CD4-positive, alpha-beta T cell (primary cell): ENCODE data around the gene XYLT1. TPM values are rescaled to one million over a fixed set of nuclear protein-coding genes. Genes with fewer than 3 reads are reported as not detected.

Source experiments
- ATAC-seq: fragments of 200-7000 bp; cut with Tn5 transposase; one replicate; pipeline ENCODE4 v1.10.0; 2022; ENCODE audit warnings: mild to moderate bottlenecking; ENCODE audit not compliant: poor library complexity
- CTCF ChIA-PET: fragments of 350-600 bp; sonication (Branson Sonifier 250); formaldehyde crosslinking; loops from one replicate; lab custom pipeline; 2021; ENCODE audit warnings: antibody characterized with exemption, inconsistent platforms; lab: Charles Lee
- POLR2A ChIA-PET: fragments of 350-600 bp; sonication (Branson Sonifier 250); formaldehyde crosslinking; loops from one replicate; lab custom pipeline; 2021; ENCODE audit warnings: antibody characterized with exemption, inconsistent platforms; lab: Charles Lee
- DNase-seq, 14 experiments: peaks; one replicate each; pipeline ENCODE4 v3.0.0-alpha.2; 2013 to 2020; ENCODE audit warnings: mixed read lengths in 2 of 14
- H3K27ac ChIP-seq, 2 donors: one replicate each; pipeline versions ENCODE4 v1.5.1 to v1.7.0; 2013; ENCODE audit warnings: low read length in 2 of 2, low read depth in 1 of 2, mild to moderate bottlenecking in 1 of 2
- H3K27me3 ChIP-seq, 2 experiments: 1 replicate in 1 of 2; 2 replicates in 1 of 2; pipeline versions ENCODE4 v1.6.1 to v1.7.0; 2013; ENCODE audit warnings: low read length in 2 of 2, control low read depth in 1 of 2, mild to moderate bottlenecking in 1 of 2, moderate library complexity in 1 of 2; ENCODE audit not compliant: insufficient read depth in 2 of 2, control insufficient read depth in 1 of 2
- H3K36me3 ChIP-seq: one replicate; pipeline ENCODE4 v1.6.1; 2013; ENCODE audit warnings: low read length, control low read depth; ENCODE audit not compliant: insufficient read depth
- H3K4me1 ChIP-seq: one replicate; pipeline ENCODE4 v1.6.1; 2013; ENCODE audit warnings: low read length, control low read depth; ENCODE audit not compliant: insufficient read depth
- H3K4me3 ChIP-seq: one replicate; pipeline ENCODE4 v1.5.1; 2013; ENCODE audit warnings: mild to moderate bottlenecking, low read length, moderate library complexity
- H3K9me3 ChIP-seq, 2 experiments: 1 replicate in 1 of 2; 2 replicates in 1 of 2; pipeline versions ENCODE4 v1.6.1 to v1.7.0; 2013; ENCODE audit warnings: low read length in 2 of 2, mild to moderate bottlenecking in 2 of 2, control low read depth in 1 of 2, moderate library complexity in 1 of 2; ENCODE audit not compliant: control insufficient read depth in 1 of 2, insufficient read depth in 1 of 2
- H3K27ac Mint-ChIP-seq: one replicate; pipeline ENCODE4 v1.8.0; 2020; ENCODE audit warnings: mixed read lengths
- H3K27me3 Mint-ChIP-seq: one replicate; pipeline ENCODE4 v1.8.0; 2021; ENCODE audit warnings: mixed read lengths
- H3K36me3 Mint-ChIP-seq: one replicate; pipeline ENCODE4 v1.8.0; 2021; ENCODE audit warnings: low read depth, mixed read lengths
- H3K4me1 Mint-ChIP-seq: one replicate; pipeline ENCODE4 v1.8.0; 2021; ENCODE audit warnings: low read depth, mixed read lengths
- H3K4me3 Mint-ChIP-seq: one replicate; pipeline ENCODE4 v1.8.0; 2020; ENCODE audit warnings: mild to moderate bottlenecking, mixed read lengths
- H3K9me3 Mint-ChIP-seq: one replicate; pipeline ENCODE4 v1.8.0; 2020; ENCODE audit warnings: mixed read lengths
- intact Hi-C, 2 experiments: fragments of 100-400 bp; cut with DNase I in 1 of 2; cut with micrococcal nuclease in 1 of 2; formaldehyde crosslinking; loops; one replicate each; pipeline versions ENCODE4 v1.15.1 to v1.9.0; 2023 to 2025; cut with DNase I, micrococcal nuclease
- total RNA-seq, 174 experiments: library from RNA in 2 of 174; stranded (reverse) in 2 of 174; gene quantifications; one replicate each; pipeline ENCODE4 v1.2.3 and lab custom pipeline; 2021 to 2026
- TF ChIP-seq, protein P1 (sequence below): fragments of 200-600 bp; IDR thresholded peaks from one replicate; pipeline ENCODE4 v1.8.0; 2022; ENCODE audit warnings: antibody characterized with exemption, mild to moderate bottlenecking

XYLT1 gene
- total RNA-seq, 2 experiments from 2014 or later: 26.0 to 27.1 TPM

DNA sequence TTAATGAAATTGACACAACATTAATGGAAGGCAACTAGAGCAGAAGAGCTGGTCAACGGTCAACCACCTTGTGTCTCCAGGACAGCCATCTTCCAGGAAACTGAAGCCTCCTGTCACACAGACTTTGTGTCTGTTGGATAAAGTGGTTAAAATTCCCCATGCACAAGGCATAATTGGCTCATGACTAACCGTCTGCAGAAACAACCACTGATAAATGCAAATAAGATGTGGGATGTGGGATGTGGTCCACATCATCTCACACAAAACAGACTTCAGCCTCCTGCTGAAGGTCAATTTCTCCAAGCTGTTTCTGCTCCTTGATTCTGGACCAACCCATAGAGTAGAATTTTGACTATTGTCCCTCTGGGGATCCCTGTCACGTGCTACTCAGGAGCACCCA lies 26.9 kb upstream of the XYLT1 start:
- intact Hi-C loops: no loop called here
- DNase-seq: no peak
- Mint-ChIP-seq H3K36me3 (no peaks in the 10 kb centered on the region), H3K27me3 (peaks cover 12% of the 10 kb centered on the region), H3K9me3 (no peaks in the 10 kb centered on the region), H3K4me1 (no peaks in the 10 kb centered on the region), H3K4me3 (no peak overlapping the region), H3K27ac (no peak overlapping the region)
- Histone ChIP-seq H3K27ac (no peak overlapping the region), H3K9me3 (no peaks in the 10 kb centered on the region), H3K4me1 (no peaks in the 10 kb centered on the region), H3K27me3 (no peaks in the 10 kb centered on the region), H3K36me3 (no peaks in the 10 kb centered on the region), H3K4me3 (no peak overlapping the region)
- ChIA-PET POLR2A (no interaction called here), CTCF (no interaction called here)
- TF ChIP-seq, protein P1, sequence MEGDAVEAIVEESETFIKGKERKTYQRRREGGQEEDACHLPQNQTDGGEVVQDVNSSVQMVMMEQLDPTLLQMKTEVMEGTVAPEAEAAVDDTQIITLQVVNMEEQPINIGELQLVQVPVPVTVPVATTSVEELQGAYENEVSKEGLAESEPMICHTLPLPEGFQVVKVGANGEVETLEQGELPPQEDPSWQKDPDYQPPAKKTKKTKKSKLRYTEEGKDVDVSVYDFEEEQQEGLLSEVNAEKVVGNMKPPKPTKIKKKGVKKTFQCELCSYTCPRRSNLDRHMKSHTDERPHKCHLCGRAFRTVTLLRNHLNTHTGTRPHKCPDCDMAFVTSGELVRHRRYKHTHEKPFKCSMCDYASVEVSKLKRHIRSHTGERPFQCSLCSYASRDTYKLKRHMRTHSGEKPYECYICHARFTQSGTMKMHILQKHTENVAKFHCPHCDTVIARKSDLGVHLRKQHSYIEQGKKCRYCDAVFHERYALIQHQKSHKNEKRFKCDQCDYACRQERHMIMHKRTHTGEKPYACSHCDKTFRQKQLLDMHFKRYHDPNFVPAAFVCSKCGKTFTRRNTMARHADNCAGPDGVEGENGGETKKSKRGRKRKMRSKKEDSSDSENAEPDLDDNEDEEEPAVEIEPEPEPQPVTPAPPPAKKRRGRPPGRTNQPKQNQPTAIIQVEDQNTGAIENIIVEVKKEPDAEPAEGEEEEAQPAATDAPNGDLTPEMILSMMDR: no peak
- no peak for ATAC-seq

DNA sequence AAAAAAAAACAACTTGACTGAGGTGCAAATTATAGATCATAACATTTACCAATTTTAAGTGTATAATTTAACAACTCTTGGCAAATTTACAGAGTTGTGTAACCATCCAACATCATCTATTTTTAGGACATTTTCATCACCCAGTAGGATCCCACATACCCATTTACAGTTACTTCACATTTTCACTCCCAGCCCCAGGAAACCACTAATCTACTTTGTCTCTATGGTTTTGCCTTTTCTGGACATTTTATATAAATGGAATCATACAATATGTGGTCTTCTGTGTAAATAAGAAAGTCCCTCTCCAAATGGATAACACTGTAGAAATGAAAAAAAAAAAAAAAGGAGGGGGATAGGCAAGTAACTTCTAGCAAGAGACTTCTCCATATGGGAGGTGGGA lies 26.1 kb upstream of the XYLT1 start:
- Histone ChIP-seq H3K27me3 (no peaks in the 10 kb centered on the region), H3K27ac (no peak overlapping the region), H3K36me3 (no peaks in the 10 kb centered on the region), H3K4me1 (no peaks in the 10 kb centered on the region), H3K9me3 (no peaks in the 10 kb centered on the region), H3K4me3 (no peak overlapping the region)
- POLR2A ChIA-PET: no interaction called here
- Mint-ChIP-seq H3K36me3 (no peaks in the 10 kb centered on the region), H3K4me1 (no peaks in the 10 kb centered on the region), H3K27ac (no peak overlapping the region), H3K4me3 (no peak overlapping the region), H3K9me3 (no peaks in the 10 kb centered on the region), H3K27me3 (peaks cover 12% of the 10 kb centered on the region)
- ATAC-seq (no peak), DNase-seq (no peak)
- intact Hi-C loops: no loop called here
- CTCF ChIA-PET: no interaction called here
- TF ChIP-seq, protein P1: no peak

DNA sequence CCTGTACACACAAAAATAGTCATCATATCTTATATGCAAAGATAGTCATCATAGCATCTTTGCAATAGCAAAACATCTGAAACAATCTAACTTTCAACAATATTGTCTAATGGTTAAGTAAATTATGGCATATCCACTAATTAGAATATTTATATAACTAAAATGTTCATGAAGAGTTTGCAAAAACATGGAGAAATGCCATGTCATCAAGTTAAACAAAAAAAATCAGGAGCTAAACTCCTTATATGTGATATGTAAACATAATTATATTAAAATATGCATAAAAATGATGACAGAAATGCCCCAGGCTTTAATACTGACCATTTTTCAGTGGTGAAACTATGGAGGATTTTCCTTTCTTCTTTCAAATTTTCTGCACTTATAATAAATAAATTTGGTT lies 22.3 kb upstream of the XYLT1 start:
- intact Hi-C loops: no loop called here
- TF ChIP-seq, protein P1: no peak
- CTCF ChIA-PET: no interaction called here
- Mint-ChIP-seq H3K27ac (no peak overlapping the region), H3K27me3 (peaks cover 12% of the 10 kb centered on the region), H3K4me3 (no peak overlapping the region), H3K4me1 (no peaks in the 10 kb centered on the region), H3K9me3 (no peaks in the 10 kb centered on the region), H3K36me3 (no peaks in the 10 kb centered on the region)
- H3K27ac ChIP-seq: no peak overlapping the region
- no peaks in the 10 kb centered on the region for H3K4me1 ChIP-seq
- no peak overlapping the region for H3K4me3 ChIP-seq
- no peaks in the 10 kb centered on the region for H3K27me3 ChIP-seq
- DNase-seq: no peak
- no peaks in the 10 kb centered on the region for H3K36me3 ChIP-seq
- POLR2A ChIA-PET: no interaction called here
- H3K9me3 ChIP-seq: no peaks in the 10 kb centered on the region
- ATAC-seq: no peak
